IgD-negative memory B cell (primary cell): ENCODE results near the gene CERS1. TPM values are rescaled to one million over a fixed set of nuclear protein-coding genes. Genes with fewer than 3 reads are reported as not detected.

Experiments used
- H3K27ac Mint-ChIP-seq, 3 donors: one replicate each; pipeline ENCODE4 v1.8.0; 2020 to 2022; ENCODE audit warnings: mild to moderate bottlenecking in 3 of 3, mixed read lengths in 3 of 3, moderate library complexity in 1 of 3
- H3K27me3 Mint-ChIP-seq: one replicate; pipeline ENCODE4 v1.8.0; 2021; ENCODE audit warnings: mixed read lengths
- H3K36me3 Mint-ChIP-seq: one replicate; pipeline ENCODE4 v1.8.0; 2020; ENCODE audit warnings: mild to moderate bottlenecking, mixed read lengths
- H3K4me1 Mint-ChIP-seq, 3 donors: one replicate each; pipeline ENCODE4 v1.8.0; 2020 to 2022; ENCODE audit warnings: mixed read lengths in 3 of 3, mild to moderate bottlenecking in 1 of 3
- H3K4me3 Mint-ChIP-seq, 4 donors: one replicate each; pipeline ENCODE4 v1.8.0; 2020 to 2022; ENCODE audit warnings: mild to moderate bottlenecking in 4 of 4, mixed read lengths in 4 of 4, moderate library complexity in 3 of 4
- H3K9me3 Mint-ChIP-seq, 3 donors: one replicate each; pipeline ENCODE4 v1.8.0; 2020 to 2021; ENCODE audit warnings: mixed read lengths in 3 of 3, mild to moderate bottlenecking in 1 of 3
- polyA plus RNA-seq: library from polyadenylated mRNA; unstranded; fragments of 300-500 nt; fragmentation: Illumina TruSeq; gene quantifications from one replicate; pipeline ENCODE4 v1.2.3, GENCODE V29; 2021

The CERS1 gene
- polyA plus RNA-seq, 1 donor from 2014 or later = not detected

DNA sequence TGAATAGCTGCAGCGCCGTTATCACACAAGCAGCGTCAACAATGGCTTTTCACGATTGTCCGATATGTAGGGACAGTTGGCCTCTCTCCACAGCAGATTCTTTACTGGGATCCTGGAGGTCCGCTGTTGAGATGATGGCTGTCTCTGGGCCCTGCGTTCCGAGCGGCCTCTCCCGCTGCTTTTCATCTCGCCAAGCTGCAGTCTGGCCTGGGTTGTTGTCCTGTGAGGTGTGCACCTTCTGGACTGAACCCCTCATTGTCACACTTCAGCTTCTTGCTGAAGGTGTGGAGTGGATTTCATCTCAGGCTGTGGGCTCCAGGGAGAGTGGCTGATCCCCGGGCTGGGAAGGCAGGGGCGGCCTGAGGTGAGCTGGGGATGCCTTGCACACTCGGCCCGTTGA lies 54.6 kb downstream of the CERS1 start:
- Mint-ChIP-seq H3K9me3 (no peaks in the 10 kb centered on the region), H3K4me3 (no peak overlapping the region), H3K4me1 (peaks cover 51 to 63% (median 57%) of the 10 kb centered on the region in 3 donors), H3K27ac (peak overlapping the region in 1 of 3 donors; percentile 7), H3K36me3 (peaks cover 3% of the 10 kb centered on the region), H3K27me3 (no peaks in the 10 kb centered on the region)

DNA sequence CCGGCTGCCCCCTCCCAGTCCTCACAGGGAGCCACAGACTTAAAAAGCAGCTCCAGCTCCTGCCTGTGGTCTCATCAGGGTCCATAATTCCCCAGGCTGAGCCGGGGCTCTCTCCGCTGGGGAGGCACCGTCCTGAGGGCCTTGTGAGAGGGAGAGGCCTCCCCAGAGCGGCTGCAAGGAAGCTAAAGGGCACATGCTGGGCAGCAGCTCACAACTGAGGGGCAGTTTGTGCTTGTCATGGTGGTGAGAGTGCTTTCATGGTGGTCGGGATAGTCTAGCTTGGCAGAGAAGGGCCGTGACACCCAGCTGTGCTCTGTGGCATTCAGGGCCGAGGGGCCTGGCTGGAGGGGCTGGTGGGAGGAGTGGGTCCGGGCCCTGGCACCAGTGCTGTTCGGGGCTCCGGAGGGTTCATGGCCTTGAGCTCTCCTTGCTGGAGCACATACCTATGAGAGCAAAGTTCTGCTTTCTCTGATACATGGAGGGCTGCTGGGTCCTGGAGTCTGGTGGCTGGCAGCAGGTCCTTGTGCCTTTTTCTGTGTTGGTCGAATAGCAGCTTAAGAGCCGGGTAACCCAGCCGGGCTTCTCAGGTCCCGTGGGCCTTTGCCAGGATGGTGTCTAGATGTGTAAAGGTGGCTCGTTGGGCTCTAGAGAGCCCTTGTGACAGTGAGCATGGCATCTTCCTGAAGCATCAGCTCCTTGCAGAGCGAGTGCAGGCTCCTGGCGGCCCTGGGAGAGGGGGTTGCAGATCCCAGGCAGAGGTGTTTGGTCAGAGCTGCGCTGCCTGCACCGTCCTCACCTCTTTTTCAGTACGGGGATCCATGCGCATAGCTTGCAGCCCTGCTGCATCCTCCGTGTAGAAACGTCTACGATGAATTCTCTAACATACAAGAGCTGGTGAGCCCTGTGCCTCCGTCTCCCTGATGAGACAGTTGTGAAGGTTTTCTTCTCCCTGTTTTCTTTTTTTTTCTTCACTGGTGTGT lies 55.4 kb downstream of the CERS1 start:
- H3K9me3 Mint-ChIP-seq = no peaks in the 10 kb centered on the region
- H3K4me3 Mint-ChIP-seq = peak overlapping the region in 2 of 4 donors; percentile 33 to 70
- peaks cover 3% of the 10 kb centered on the region for H3K36me3 Mint-ChIP-seq
- no peaks in the 10 kb centered on the region for H3K27me3 Mint-ChIP-seq
- peaks cover 51 to 67% (median 63%) of the 10 kb centered on the region in 3 donors for H3K4me1 Mint-ChIP-seq
- H3K27ac Mint-ChIP-seq = peak overlapping the region in 1 of 3 donors; percentile 7

DNA sequence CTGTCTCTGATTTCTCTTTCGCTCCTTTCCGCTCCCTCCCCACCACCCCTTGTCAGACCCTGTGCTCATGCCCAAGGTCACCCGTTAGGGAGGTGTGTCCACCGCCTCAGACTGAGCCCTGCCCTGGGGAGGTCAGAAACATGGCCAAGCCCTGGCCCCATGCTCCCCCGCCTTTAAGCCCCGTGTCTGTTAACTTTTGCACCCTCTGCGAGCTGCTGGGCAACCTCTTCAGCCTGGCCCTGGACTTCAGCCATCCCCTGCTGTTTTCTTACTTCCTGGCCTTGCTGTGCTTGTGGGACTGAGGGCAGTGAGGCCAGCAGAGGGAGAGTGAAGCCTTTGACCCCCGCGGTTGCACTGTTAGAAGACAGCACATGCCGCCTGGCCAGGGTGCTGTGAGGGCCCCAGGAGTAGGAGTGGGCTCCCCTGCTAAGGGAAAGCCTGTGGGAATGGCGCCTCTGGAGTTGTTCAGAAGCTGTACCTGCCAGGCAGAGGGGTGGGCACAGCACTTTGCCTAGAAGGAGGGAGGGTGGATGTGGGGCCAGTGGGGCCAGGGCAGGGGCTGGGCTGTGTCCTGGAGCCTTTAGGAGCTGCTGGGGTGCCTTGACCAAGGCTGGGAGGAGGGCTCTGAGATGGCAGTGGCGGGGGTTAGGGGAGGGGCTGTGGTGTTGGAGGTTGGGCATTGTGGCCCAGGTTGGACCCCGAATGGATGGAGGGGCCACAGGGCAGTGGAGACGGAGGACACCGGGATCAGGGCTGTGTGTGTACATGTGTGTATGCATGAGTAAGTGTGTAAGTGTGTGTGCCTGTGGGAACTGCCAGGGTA lies 56.3 kb downstream of the CERS1 start:
- Mint-ChIP-seq H3K9me3 (no peaks in the 10 kb centered on the region), H3K4me3 (peak overlapping the region in 1 of 4 donors; percentile 31), H3K27me3 (no peaks in the 10 kb centered on the region), H3K36me3 (peaks cover 3% of the 10 kb centered on the region), H3K4me1 (peaks cover 54 to 68% (median 68%) of the 10 kb centered on the region in 3 donors), H3K27ac (peak overlapping the region in 1 of 3 donors; percentile 18)

DNA sequence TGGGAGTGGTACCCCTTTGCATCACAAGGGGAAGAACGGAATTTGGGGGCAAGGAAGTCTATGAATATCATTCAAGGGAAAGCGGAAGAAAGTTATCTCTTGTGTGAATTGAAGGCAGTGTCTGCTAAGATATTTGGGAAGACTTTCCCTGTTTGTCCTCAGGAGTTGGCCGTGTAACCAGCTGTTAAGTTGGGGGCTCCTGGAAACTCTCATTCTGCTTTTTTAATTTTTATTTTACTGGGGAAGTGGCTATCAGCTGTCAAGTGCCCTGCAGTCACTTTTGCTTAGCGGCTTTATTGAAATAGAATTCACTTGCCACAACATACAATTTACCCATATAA lies 61.3 kb downstream of the CERS1 start:
- no peaks in the 10 kb centered on the region for H3K9me3 Mint-ChIP-seq
- peaks cover 41 to 51% (median 49%) of the 10 kb centered on the region in 3 donors for H3K4me1 Mint-ChIP-seq
- H3K27me3 Mint-ChIP-seq = no peaks in the 10 kb centered on the region
- peak overlapping the region; percentile 85 to 96 (median 92) for H3K4me3 Mint-ChIP-seq
- no peaks in the 10 kb centered on the region for H3K36me3 Mint-ChIP-seq
- no peak overlapping the region for H3K27ac Mint-ChIP-seq

DNA sequence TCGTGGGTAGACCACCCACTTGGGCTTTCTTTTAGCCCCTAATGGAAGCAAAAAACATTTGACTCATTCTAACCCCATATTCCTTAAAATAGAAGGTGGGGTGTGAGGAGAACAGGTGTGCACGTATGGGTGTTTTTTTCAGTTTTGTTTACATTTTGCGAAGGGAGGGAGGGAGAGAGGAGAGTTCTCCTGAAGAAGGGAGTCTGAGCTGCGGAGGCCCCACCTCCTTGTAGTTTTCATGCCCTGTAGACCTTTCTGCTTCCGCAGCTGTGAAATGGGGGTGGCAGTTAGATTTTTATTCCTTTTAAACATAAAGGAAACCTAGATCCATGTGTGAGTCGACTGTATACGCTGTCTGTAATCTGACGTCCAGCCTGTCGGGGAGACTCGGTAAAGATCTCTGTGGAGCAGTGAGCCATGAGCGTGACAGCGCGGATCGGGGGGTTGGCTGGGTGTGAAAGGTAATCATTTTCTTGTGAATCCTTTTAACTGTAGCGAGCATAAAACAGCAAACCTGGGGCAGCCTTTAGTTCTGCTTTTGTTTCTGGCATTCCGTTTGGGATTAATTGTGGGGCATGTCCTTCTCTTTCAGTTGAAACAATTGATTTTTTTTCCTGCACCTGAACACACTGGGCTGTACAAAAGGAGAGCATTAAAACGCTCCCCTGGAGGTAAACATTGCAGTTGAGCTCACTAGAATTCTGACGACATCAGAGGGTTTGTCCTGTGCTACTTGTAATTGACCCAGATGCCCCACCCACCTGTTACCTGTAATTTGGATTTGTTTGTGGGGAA lies 61.9 kb downstream of the CERS1 start:
- H3K36me3 Mint-ChIP-seq = no peaks in the 10 kb centered on the region
- no peaks in the 10 kb centered on the region for H3K27me3 Mint-ChIP-seq
- peaks cover 41 to 47% (median 45%) of the 10 kb centered on the region in 3 donors for H3K4me1 Mint-ChIP-seq

DNA sequence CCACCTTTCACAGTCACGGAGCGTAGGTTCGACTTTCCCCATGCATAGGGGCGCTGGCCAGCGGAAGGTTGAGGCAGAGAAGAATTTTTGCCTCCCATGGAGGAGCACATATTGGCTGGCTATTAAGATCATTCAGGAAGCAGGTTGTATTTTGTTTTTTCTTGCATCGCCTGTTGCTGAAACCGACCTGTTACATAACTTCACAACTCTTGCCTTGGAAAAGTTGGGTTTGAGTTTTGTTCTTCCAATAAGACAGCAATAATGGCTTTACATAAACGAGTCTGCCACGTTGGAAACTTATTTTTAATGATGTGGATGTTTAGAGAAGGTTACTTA lies 62.8 kb downstream of the CERS1 start:
- H3K4me3 Mint-ChIP-seq = peak overlapping the region; percentile 85 to 96 (median 93)
- H3K9me3 Mint-ChIP-seq = no peaks in the 10 kb centered on the region
- H3K27me3 Mint-ChIP-seq = no peaks in the 10 kb centered on the region
- no peaks in the 10 kb centered on the region for H3K36me3 Mint-ChIP-seq
- H3K27ac Mint-ChIP-seq = peak overlapping the region; percentile 81 to 92 (median 87)
- H3K4me1 Mint-ChIP-seq = peaks cover 35 to 41% (median 40%) of the 10 kb centered on the region in 3 donors

More for the DNA sequence above, 61.9 kb downstream of the CERS1 start:
- no peaks in the 10 kb centered on the region for H3K9me3 Mint-ChIP-seq
- H3K4me3 Mint-ChIP-seq = peak overlapping the region; percentile 85 to 96 (median 92)
- H3K27ac Mint-ChIP-seq = peak overlapping the region; percentile 77 to 92 (median 78)

DNA sequence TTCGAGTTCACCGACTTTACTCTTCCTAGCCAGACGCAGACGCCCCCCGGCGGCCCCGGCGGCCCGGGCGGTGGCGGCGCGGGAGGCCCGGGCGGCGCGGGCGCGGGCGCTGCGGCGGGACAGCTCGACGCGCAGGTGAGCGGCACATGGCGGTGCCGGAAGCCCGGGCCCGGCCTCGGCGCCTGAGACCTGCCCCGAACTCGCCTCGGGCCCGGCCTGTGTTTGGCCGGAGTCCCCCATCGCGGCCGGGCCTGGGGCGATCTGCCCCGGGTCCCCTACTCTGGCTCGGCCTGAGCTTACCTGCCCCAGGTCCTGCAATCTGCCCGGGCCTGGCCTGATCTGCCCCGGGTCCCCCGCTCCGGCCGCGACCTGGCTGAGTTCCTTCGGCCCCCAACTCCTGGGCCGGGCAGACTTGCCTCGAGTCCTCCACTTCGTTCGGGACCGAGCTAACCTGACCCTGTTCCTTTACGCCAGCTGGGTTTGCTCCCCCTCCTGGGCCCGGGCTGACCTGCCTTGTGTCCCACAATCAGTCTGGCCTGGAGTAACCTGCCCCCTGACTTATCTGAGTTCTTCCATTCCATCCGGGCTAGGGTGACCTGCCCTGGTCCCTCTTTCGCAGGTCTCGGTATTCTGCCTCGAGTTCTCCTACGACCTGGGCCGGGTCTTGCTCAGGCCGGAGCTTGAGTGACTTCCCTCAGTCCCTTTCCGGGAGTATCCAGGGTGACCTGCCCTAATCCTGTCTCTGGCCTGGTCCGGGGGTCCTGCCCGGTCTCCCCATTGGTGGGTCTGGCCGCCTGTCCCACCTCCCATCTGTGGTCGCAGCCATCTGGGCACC lies 63.4 kb downstream of the CERS1 start:
- Mint-ChIP-seq H3K9me3 (peaks cover 0 to 3% (median 0%) of the 10 kb centered on the region in 3 donors), H3K4me1 (peaks cover 29 to 35% (median 35%) of the 10 kb centered on the region in 3 donors), H3K27me3 (peaks cover 3% of the 10 kb centered on the region), H3K36me3 (no peaks in the 10 kb centered on the region), H3K4me3 (peak overlapping the region; percentile 85 to 96 (median 93)), H3K27ac (peak overlapping the region; percentile 81 to 92 (median 87))

DNA sequence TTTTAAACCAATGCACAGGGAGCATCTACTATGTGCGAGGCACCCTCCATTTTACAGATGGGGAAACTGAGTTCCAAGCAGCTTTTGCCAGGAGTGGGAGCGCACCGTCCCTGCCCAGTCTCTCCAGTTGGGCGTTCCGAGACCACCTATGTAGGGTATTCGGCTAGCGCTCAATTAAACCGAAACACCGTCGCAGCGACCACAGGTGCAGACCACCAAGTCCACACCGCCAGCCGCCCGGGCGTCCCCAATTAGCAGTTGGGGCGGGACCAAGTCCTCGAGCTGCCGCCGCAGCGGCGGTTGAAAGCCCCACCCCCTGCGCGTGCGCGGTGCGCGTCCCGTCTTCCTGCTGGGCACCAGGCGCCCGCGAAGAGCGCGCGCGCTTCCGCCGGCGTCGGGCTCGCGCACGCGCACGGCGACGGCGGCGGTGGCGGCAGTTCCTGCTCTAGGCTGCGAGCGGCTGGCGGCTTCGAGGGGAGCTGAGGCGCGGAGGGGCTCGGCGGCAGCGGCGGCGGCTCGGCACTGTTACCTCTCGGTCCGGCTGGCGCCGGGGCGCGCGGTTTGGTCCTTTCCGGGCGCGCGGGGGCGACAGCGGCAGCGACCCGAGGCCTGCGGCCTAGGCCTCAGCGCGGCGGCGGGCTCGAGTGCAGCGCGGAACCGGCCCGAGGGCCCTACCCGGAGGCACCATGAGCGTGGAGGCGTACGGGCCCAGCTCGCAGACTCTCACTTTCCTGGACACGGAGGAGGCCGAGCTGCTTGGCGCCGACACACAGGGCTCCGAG lies 64.2 kb downstream of the CERS1 start, which contains the start of gene UPF1:
UPF1 (plus strand) TSS at position 436 of the 782 bp plus-strand sequence; CDS start at position 687, 251 bp downstream.
- Mint-ChIP-seq H3K36me3 (no peaks in the 10 kb centered on the region), H3K4me1 (peaks cover 25 to 32% (median 32%) of the 10 kb centered on the region in 3 donors), H3K4me3 (peak within 1 kb of the TSS; percentile 85 to 96 (median 93)), H3K9me3 (peaks cover 0 to 3% (median 0%) of the 10 kb centered on the region in 3 donors), H3K27me3 (peaks cover 4% of the 10 kb centered on the region), H3K27ac (peak within 1 kb of the TSS; percentile 81 to 92 (median 87))

DNA sequence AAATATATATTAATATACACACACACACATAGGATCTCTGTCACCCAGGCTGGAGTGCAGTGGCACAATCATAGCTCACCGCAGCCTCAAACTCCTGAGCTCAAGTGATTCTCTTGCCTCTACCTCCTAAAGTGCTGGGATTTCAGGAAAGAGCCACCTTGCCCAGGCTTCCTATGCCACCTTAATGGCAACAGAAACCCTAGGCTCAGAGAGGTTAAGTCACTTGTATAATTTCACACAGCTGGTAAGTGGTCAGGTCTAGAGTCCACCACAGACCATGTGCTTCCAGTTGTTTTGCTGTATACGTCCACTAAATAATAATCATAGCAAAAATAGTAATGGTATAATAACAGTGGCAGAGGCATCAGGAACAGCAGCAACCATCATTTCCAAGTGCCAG lies 65.5 kb downstream of the CERS1 start:
- H3K9me3 Mint-ChIP-seq = peaks cover 0 to 3% (median 0%) of the 10 kb centered on the region in 3 donors
- H3K36me3 Mint-ChIP-seq = no peaks in the 10 kb centered on the region
- H3K4me1 Mint-ChIP-seq = peaks cover 16 to 22% (median 21%) of the 10 kb centered on the region in 3 donors
- no peak overlapping the region for H3K27ac Mint-ChIP-seq
- peaks cover 4% of the 10 kb centered on the region for H3K27me3 Mint-ChIP-seq
- peak overlapping the region; percentile 30 to 79 (median 72) for H3K4me3 Mint-ChIP-seq

DNA sequence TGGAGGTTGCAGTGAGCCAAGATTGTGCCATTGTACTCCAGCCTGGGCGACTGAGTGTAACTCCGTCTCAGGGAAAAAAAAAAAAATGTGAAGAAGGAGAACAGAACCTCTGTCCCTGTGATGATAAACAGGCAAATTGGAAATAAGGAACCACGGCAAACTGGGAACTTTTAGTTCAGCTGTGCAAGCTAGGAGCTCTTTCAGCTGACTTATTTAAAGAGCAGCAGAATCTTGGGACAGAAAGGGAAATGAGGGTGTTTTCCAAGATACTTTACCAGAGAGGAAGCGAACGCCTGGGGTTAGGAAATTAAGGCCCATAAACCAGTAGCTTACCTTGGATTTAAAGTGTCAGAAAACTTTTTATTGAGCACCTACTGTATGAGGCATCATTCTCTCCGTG lies 67.2 kb downstream of the CERS1 start:
- peaks cover 2 to 10% (median 7%) of the 10 kb centered on the region in 3 donors for H3K4me1 Mint-ChIP-seq
- H3K27me3 Mint-ChIP-seq = peaks cover 4% of the 10 kb centered on the region
- no peak overlapping the region for H3K27ac Mint-ChIP-seq
- H3K9me3 Mint-ChIP-seq = peaks cover 0 to 3% (median 0%) of the 10 kb centered on the region in 3 donors
- no peak overlapping the region for H3K4me3 Mint-ChIP-seq
- no peaks in the 10 kb centered on the region for H3K36me3 Mint-ChIP-seq
